NCI-H1092 (cell line): ENCODE results near the gene PHPT1.
"Not testable (repeated sequence)": the region's sequence is repeated elsewhere in the genome, so short reads cannot be mapped to it uniquely, and the experiment has no call there.

Experiments used
- DNase-seq: peaks from one replicate; lab custom pipeline; 2025; lab: John Stamatoyannopoulos, UW

The PHPT1 gene

DNA sequence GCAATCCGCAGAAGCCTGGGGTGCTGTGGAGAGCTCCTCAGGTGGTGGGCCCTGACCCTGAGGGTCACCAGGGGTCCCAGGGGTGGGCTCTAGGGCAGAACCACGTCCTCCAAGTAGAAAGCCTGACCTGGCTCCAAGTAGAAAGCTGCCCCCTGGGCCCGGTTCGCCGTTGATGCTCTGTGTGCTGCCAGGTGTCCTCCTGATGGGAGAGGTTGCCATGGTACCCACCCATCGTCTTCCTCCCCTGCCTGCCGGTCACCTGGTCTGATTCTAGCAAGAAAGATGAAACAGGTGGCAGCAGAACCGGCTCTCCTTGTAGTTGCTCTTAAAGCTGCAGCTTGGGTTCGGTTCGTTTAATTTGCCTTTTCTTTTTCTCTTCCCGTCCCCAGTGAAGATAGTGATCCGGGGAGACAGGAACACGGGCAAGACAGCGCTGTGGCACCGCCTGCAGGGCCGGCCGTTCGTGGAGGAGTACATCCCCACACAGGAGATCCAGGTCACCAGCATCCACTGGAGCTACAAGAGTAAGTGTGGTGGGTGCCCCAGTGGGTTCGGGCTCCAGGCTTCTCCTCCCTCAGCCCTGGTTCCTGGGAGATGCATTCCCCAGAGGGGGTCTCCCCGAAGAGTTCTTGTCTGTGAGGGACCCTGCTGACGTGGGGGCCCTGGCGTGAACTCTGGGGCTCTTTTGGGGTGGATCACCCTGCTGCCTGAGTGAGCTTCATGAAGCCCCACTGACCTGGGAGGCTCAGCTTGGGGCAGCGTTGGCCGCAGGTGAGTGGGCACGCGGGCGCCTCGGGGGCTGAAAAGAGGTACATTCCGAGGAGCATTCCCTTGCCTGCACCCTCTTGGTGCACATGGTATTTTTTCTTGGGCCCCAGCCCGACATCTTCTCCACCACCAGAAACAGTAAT lies 25.8 kb upstream of the PHPT1 start:
- DNase-seq = no peak

DNA sequence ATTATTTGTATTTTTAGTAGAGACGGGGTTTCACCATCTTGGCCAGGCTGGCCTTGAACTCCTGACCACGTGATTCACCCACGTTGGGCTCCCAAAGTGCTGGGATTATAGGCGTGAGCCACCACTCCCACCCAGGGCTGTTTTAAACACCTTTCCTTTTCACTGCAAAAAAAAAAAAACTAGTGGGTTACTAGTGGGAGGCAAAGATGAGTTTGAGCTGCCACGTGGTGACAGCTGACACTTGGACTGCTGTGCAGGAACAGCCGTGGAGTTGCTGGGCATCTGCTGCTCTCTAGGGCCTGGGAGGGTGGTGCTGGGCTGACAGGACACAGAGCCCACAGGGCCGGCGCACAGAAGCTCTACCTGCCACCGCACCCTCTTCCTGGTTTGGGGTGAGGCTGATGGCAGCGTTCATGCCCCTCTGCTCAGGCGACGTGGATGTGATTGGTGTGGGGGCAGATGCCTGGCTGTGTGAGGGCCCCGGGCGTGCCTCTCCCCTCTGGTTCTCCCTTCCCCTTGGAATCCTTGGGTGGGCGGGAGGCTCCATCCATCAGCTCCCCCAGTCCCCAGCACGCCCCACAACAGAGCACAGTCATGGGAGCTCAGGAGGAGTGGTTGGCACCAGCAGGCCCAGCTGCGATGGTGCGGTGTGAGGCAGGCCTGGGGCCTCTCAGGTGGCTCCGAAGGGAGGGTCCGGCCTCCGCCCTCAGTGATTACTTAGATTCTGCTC lies 24.5 kb upstream of the PHPT1 start:
- DNase-seq = no peak

DNA sequence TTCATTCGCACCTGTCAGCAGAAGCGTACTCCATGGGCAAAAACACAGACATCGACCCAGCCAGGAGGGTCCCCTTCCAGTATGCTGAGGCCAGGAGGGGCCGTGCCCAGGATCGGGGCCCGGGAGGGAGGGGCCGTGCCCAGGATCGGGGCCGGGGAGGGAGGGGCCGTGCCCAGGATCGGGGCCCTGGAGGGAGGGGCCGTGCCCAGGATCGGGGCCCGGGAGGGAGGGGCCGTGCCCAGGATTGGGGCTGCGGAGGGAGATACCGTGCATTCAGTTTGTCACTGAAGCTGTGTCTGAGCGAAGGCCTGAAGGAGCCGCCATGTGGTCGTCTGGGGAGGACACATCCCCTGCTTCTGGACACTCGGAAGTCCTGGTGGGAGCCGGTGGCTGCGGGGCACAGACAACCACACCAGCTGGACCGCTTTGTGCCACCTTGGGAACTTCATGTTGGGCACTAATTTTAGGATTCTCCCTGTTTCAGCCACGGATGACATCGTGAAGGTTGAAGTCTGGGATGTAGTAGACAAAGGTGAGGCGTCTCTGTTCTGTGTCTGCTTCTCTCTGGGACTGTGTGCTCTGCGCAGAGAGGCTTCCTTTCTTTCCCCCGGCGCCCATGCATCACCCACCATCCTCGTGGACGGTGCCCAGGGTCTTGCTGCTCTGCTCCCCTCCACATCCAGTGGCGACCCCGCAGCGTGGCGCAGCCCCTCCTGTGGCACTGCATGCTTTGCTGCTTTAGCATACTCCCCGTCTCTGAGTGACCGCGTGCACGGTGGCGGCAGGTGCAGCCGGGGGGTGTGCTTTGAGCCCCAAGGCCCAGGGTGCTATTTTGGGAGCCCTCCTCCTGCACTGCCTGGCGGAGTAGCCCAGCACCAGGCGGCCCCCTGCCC lies 23.7 kb upstream of the PHPT1 start:
- DNase-seq = no peak

DNA sequence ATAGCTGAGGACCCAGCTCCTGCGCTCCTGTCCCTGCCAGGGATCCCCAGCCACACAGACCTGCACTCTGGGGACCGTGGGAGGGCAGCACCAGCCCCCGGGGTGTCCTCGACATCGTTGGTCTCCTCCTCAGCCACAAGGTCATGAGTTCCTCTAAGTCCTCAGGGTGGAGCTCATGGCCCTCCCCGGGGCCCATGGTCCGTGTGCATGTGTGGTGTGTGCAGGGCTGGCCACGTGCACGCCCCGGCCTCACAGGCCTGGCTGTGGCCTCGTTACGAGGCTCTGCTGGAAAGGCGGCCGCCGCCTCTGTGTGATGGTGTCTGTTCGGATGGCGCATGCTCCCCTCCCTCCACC lies 23.0 kb upstream of the PHPT1 start:
- DNase-seq = no peak

DNA sequence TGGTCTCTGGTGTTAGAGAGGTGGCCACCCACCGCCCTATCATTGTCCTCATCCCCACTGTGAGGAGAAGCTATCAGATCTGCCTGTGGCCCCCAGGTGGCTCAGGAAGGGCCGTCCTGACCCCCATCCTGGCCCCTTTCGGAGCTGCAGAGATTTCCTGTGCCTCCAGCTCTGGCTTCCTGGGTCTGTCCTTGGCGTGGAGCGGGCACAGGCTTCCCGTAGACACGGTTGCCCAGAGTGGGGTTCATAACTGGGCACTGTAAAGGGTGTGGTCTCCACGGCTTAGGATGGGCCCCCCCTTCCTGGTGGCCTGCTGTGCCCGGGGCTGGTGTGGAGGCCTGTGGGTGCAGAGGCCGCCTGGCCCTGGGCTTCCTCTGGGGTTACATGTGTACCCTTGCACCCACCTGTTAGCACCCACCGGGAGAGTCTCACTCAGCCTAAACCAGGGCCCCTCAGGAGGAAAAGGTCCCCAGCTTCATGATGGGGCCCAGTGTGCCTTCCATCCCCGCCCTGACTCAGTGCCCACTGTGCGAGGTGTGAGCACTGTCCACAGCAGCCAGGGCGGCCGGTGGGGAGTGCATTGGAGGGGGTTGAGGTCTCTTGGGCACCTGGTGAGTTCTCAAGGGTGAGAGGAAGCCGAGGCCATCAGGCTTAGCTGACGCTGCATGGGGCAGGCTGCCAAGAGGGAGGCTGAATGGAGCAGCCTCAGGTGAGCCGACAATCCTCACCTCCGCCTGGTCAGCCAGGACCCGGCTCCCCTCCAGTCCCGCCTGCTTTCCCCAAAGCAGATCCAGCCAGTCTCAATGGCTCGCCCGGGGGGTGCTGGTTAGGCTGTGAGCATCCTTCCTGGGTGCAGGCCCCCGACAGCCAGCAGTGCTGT lies 22.3 kb upstream of the PHPT1 start:
- DNase-seq = no peak

DNA sequence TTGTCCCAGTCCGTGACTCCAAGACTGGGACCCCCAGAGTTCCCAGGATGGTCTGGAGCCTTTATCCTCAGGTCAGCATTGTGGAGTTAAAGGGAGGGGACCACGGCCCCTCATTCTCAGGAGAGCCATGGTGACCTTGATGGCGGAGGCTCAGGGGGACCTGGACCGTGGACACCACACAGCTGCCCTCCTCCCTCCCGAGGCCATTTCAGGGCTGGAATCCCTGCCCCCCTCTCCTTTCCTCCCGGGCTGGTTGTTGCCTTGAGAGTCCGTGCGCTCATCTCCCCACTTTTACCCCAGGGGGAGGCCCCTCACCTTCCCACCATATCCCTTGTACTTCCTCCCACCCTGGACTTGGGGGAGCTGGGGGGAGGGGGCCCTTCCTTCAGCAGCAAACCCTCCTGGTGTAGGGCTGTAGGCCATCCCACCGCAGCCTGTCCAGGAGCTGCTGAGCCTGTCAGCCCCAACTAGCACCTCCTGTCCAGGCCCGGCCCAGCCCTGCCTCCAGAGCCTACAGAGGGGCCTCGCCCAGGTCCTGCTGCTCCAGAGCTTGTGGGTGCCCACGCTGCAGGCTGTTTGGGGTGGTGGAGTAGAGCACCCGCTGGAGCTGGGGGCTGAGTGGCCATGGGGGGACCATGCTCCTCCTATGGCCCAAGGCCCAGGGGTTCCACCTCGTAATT lies 21.3 kb upstream of the PHPT1 start:
- no peak for DNase-seq

DNA sequence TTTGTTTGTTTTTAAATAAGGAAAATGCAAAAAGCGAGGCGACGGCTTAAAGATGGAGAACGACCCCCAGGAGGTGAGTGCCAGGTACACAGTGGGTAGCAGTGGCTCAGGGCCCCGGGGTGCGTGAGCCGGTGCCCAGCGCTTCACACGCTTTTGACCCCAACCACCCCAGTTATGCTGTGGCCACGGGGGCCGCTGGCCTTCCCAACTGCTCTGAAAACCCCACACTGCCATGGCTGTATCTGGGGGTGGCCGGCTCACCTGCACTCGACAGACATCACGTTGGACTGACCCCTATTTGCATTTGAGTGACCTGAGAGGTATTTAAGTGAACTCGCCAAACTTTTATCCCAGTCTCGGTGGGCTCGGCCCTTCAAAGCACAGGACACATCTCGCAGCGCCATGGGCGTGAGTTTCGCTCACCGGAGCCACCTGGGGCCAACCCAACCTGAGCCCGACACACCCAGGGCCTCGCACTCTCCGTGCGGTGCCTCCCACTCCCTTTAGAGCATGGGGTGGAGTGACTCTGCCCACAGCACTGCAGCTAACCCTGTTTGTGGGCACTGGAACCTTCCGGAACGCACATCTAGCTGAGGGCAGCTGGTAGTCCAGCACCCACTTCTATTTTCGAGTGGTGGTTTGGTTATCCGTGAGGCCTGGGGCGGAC lies 20.6 kb upstream of the PHPT1 start:
- no peak for DNase-seq

DNA sequence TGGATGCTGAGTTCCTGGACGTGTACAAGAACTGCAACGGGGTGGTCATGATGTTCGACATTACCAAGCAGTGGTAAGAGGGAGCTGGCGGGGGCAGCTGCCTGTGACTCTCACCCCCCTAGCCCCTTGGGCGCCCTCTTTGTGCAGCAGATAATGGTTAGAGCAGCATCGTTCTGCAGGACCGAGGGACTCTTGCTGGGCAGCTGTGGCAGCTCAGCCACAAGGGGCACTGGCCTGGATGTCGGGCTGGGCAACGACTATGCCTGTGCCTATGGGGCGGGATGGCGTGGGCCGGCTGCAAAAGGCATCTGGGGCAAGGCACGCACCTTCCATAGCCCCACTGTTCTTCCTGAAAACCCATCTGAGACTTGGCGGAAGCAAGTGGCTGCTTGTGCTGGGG lies 19.8 kb upstream of the PHPT1 start:
- no peak for DNase-seq

DNA sequence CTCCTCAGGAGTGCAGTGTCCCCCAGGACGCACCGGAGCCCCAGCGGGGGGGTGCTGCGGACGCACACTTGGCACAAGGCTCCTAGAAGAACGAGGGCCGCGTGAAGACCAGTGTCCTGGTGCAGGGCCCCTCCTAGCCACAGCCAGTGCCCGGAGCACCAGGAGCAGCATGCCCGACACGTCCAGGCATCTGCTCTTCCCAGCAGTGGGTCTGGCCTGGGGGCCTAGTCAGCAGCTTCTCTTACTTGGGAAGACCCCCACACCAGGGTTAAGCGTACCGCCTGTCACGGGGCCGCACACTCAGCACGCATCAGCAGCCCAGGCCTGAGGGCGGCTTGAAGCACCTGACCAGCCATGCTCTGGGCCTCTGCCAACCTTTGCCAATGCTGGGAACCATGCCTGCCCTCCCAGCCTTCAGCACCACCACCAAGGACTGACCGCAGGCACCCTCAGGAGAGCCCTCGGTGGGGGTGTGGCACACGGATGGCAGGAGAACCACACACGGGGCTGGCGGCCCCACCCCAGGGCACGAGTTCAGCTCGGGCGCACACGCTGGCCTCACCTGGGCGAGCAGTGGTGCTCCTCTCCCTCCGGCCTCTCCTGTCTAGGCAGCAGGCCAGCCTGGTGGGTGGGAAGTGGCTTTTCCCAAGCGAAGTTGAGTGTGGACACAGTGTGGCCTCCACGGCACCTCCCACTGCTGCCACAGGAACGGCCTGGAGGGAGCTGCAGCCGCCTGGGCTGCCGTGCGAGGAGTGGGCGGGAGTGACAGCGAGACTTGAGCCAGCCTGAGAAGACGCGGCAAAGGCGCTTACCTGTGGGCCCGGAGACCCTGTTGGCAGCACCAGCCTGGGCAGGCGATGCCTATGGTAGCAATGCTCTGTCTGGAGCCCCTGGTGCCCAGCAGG lies 19.0 kb upstream of the PHPT1 start:
- DNase-seq = no peak

DNA sequence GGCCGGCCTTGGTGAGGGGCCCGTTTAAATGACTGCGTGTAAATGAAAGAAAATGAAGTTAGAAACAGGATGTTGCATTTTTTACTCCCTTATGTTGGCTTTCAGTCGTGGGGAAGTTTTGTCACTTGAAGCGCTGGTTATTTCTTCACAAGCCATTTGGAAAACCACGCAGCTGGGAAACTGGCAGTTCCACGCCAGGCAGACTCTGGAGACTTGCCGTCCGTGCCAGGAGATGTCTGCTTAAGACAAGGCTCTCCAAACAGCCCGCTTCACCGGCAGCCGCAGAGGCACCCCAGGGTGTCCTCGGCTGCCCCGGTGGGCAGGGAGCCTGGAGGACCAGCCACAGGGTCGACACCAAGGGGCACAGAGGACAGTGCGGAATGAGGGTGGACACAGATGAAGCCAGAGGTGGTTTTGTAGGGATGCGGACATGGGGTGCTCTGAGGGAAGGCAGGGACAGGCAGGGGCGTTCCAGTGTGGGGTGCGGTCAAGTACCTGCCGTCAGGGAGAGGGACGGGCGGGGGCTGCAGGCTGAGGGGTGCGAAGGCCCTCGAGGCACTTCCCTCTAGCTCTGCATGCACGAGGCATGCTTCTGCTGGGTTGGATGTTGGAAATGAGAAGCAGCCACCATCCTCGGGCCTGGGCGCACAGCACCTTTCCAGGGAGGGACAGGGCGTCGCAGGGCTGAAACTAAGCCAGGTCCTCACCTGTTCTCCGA lies 18.0 kb upstream of the PHPT1 start:
- DNase-seq = no peak

DNA sequence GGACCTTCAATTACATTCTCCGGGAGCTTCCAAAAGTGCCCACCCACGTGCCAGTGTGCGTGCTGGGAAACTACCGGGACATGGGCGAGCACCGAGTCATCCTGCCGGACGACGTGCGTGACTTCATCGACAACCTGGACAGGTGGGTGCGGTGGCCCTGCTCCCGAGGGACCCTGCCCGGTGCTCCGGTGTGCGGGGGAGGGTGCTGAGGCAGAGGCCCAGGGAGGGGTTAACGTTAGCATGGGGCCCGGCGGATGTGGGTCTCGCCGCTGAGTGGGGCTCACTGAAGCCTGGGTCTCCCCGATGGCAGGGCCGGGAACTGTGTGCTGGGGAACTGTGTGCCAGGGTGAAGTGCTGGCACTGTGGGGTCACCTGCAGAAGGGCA lies 17.5 kb upstream of the PHPT1 start:
- DNase-seq = no peak

DNA sequence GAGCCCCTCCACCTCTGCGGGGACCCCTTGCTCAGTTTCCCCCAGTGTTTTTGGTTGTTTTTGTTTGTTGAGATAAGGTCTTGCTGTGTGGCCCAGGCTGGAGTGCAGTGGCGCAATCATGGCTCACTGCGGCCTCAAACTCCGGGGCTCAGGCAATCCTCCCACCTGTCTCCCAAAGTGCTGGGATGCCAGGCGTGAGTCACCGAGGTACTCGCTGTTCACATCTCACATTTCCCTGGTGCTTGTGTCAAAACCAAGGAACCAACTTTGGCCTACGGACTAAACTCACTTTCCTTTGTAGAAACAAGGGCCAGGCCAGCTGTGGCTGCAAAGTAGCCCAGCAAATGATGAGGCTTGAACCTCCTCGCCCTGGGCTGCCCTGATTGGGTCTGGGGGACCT lies 16.6 kb upstream of the PHPT1 start:
- no peak for DNase-seq

DNA sequence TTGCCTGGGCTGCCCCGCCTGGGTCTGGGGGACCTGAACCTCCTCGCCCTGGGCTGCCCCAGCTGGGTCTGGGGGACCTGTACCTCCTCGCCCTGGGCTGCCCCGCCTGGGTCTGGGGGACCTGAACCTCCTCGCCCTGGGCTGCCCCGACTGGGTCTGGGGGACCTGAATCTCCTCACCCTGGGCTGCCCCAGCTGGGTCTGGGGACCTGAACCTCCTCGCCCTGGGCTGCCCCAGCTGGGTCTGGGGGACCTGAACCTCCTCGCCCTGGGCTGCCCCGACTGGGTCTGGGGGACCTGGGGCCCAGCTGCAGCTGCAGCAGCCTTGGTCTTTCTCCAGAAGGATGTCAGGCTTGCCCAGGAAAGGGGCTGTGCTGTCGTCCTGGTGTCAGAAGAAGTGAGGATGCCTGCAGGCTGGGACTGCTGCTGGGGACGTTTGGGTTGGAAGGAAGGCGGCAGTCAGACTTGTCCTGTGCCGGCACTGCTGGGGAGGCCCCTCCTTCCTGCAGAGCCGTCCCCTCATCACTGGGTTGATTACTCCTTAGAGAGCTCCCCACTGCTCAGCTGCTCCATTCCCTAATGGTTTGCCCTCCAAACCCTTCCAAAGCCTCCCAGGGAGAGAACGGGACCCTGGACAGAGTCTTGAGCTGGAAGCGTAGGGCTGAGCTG lies 15.7 kb upstream of the PHPT1 start:
- not testable (repeated sequence) for DNase-seq

DNA sequence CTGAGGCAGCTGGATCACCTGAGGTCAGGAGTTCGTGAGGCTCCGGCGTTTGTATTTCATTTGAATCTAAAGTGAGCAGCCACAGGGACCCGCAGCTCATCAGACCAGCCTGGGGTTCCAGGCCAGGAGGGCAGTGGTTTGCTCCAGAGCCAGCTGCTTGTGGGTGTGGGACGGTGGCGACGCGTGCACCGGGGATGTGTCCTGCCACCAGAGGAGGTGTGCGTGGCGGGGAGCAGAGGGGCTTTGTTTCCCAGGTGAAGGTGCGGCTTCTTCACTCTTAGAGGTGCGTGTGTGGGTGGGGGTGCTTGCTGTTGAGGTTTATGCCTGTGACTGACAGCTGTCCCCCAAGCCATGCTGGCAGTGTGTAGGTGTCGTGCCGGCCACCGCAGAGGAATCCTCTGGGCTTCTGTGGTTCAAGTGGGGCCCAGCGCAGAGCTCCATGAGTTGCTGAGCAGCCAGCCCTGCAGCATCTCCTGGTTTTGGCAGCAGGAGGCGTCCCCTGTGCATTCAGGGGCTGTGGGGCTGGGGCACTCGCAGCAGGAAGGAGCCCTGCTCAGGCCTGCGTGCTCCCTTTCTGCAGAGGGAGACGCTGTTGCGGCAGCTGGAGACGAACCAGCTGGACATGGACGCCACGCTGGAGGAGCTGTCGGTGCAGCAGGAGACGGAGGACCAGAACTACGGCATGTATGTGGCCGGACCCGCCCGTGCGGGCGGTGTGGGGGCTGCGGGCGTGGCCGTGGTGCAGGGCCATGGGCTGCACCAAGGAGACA lies 13.9 kb upstream of the PHPT1 start:
- DNase-seq = no peak

DNA sequence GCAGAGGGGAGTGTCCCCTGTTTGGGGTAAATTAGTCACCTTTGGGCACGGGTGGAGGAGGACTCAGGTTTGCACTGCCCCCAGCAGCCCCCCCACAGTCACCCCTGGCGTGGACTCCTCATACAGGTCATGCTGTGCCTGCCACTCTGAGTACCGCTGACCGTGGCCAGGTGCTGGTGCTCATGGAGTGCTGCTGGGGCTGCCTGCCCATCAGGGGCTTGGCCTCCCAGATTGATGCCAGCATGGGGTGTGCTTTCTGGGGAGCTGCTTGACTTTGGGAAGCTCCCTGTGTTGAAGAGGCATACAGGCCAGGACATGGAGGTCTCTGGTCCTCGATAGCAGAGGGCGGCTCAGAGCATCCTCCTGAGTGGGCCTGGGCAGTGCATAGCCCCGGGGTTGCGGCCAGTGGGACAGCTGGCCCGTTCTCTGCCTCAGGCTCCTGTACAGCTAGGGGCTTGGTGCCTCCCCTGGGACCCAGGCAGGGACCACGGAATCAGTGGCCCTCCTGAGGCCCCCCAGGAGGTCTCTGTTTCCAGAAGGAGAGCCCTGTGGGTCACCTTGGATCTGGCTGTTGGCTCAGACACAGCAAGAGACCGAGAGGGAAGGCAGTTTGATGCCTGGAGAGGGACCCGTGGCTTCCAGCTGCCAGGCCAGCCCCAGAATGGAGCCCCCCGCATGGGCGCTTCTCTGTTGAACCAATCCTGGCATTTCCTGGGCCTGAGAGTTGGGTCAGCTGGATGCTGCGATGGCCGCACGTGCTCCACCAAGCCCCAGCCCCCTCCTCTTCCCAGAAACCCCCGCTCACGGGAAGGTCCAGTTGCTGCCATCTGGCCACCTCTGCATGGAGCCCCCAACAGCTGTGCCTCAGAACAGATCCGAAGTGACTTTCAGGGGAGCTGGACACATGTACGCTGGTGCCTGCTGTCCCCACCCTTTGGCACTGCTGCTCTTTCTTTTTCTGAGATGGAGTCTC lies 13.0 kb upstream of the PHPT1 start:
- DNase-seq = no peak
